NB4 (cell line): ENCODE data around the gene KNCN.

Experiments used
- CTCF ChIP-seq: IDR thresholded peaks from one replicate; pipeline ENCODE4 v1.5.1; 2012; ENCODE audit warnings: low read depth, low read length
- MAX ChIP-seq: IDR thresholded peaks from 2 replicates; pipeline ENCODE4 v1.6.1; 2011; ENCODE audit warnings: low read depth, low read length
- MYC ChIP-seq: IDR thresholded peaks from 2 replicates; pipeline ENCODE4 v1.6.1; 2011; ENCODE audit warnings: low read depth, low read length
- POLR2A ChIP-seq: IDR thresholded peaks from 2 replicates; pipeline ENCODE4 v1.6.1; 2011; ENCODE audit warnings: mild to moderate bottlenecking; ENCODE audit not compliant: insufficient read length; ENCODE audit errors: extremely low read depth

- TF ChIP-seq CTCF (no peak), POLR2A (no peak), MYC (no peak), MAX (no peak)
Measured at GRCh38 chr1:46539972-46540371, 11.5 kb downstream of the KNCN start.
